Thymus (tissue), 11 donors: Measurements from ENCODE around the gene STK10. TPM values are rescaled to one million over a fixed set of nuclear protein-coding genes. Genes with fewer than 3 reads are reported as not detected.

ENCODE experiments used
- DNase-seq, 9 donors: peaks; one replicate each; pipeline ENCODE4 v3.0.0-alpha.2; 2013; ENCODE audit warnings: low spot score in 9 of 9, low read depth in 6 of 9, missing footprints in 1 of 9
- H3K27ac ChIP-seq, 2 donors: one replicate each; pipeline ENCODE4 v1.5.1; 2013; ENCODE audit warnings: control low read depth in 1 of 2, low read depth in 1 of 2, low read length in 1 of 2, mild to moderate bottlenecking in 1 of 2, moderate library complexity in 1 of 2
- H3K27me3 ChIP-seq, 2 donors: one replicate each; pipeline ENCODE4 v1.5.1; 2013; ENCODE audit warnings: low read length in 1 of 2; ENCODE audit not compliant: control insufficient read depth in 2 of 2, insufficient read depth in 1 of 2
- H3K36me3 ChIP-seq, 2 donors: one replicate each; pipeline ENCODE4 v1.5.1; 2013; ENCODE audit warnings: low read length in 1 of 2, mild to moderate bottlenecking in 1 of 2, moderate library complexity in 1 of 2; ENCODE audit not compliant: control insufficient read depth in 2 of 2, insufficient read depth in 2 of 2
- H3K4me1 ChIP-seq, 2 donors: one replicate each; pipeline ENCODE4 v1.5.1; 2013; ENCODE audit warnings: low read length in 2 of 2; ENCODE audit not compliant: control insufficient read depth in 2 of 2, insufficient read depth in 2 of 2
- H3K4me3 ChIP-seq, 2 donors: one replicate each; pipeline ENCODE4 v1.5.1; 2013; ENCODE audit warnings: low read length in 2 of 2, control low read depth in 1 of 2, mild to moderate bottlenecking in 1 of 2
- H3K9me3 ChIP-seq, 2 donors: one replicate each; pipeline ENCODE4 v1.5.1; 2013; ENCODE audit warnings: low read length in 1 of 2, mild to moderate bottlenecking in 1 of 2; ENCODE audit not compliant: control insufficient read depth in 2 of 2, insufficient read depth in 1 of 2
- WGBS: extraction: QIAGEN DNeasy Blood & Tissue Kit; methylation state at CpG from one replicate; pipeline ENCODE4 v1.1.7; 2013; 5-methylcytosine and 5-hydroxymethylcytosine counted together
- polyA plus RNA-seq: library from polyadenylated mRNA; stranded (reverse); fragments of 200-250 nt; gene quantifications from one replicate; pipeline ENCODE4 v1.2.3, GENCODE V29; 2013
- total RNA-seq: library from RNA; stranded (reverse); fragments of 120-200 nt; gene quantifications from one replicate; pipeline ENCODE4 v1.2.4, GENCODE V29; 2013
- donor health status: healthy.

STK10 gene
- total and polyA plus RNA-seq, 2 donors, result 22.0 to 44.9 TPM

DNA sequence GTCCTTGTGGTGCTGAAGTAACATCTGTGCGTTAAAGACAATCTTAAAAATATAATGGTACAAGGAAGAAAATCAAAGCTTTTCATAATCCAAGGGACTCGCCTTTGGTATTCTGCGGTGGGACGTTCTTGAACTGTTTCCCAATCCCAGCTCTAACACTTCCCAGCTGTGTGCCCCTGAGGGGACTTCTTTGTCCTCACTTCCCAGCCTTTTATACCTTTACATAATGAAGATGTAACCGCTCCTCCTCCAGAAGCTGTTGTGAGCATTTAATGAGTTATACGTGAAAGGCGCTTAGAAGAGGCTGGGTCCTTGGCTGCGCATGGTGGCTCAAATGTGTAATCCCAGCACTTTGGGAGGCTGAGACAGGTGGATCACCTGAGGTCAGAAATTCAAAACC, 16.9 kb downstream of the STK10 start:
- Histone ChIP-seq H3K27ac (no peak overlapping the region), H3K4me3 (no peak overlapping the region), H3K27me3 (no peaks in the 10 kb centered on the region), H3K36me3 (peaks cover 10 to 17% of the 10 kb centered on the region in 2 donors), H3K4me1 (peaks cover 11 to 43% of the 10 kb centered on the region in 2 donors), H3K9me3 (no peaks in the 10 kb centered on the region)
- DNase-seq, result no peak
- WGBS, result 91% methylated on average over 8 of the region's 8 CpGs

DNA sequence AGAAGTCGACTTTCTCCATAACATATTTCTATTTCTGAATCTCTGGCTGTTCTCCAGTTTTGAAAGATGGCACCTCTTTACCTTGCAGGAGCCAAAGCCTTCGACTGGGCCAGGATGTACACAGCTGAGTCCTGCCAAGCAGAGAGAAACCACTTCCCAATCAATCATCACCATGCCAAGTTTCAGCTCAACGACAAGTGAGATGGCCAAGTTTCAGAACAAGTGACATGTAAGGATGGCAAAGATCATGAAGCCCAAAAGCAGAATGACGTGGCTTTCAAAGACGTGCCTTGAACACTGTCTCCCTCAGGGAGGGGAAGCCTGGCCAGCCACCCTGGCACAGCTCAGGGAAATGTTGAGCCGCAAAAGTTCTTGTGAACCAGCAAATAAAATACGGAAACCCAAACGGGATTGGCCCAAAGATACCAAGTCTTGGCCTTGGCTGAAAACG, 17.7 kb downstream of the STK10 start:
- no peak for DNase-seq
- no peak overlapping the region for H3K4me3 ChIP-seq
- peaks cover 12 to 17% of the 10 kb centered on the region in 2 donors for H3K36me3 ChIP-seq
- H3K27me3 ChIP-seq, result no peaks in the 10 kb centered on the region
- 73% methylated on average over 9 of the region's 9 CpGs for WGBS
- peaks cover 10 to 43% of the 10 kb centered on the region in 2 donors for H3K4me1 ChIP-seq
- no peak overlapping the region for H3K27ac ChIP-seq
- H3K9me3 ChIP-seq, result no peaks in the 10 kb centered on the region

DNA sequence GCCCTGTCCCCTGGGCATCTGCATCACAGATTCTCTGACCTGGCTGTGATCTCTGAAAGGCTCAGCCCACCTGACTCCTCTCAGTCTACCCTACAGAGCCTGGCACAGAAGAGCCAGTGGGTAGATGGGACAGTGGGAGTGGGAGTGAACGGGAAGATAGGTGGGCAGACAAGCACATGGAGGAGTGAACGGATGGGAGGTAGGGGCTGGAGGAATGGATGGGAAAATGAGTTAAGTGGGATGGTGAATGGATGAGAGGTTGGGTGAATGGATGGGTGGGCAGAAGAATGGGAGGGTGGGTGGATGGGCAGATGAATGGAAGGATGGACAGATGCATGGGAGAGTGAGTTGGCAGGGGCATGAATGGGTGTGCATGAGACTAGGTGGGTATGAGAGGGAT, 18.8 kb downstream of the STK10 start:
- H3K36me3 ChIP-seq, result peaks cover 12 to 17% of the 10 kb centered on the region in 2 donors

DNA sequence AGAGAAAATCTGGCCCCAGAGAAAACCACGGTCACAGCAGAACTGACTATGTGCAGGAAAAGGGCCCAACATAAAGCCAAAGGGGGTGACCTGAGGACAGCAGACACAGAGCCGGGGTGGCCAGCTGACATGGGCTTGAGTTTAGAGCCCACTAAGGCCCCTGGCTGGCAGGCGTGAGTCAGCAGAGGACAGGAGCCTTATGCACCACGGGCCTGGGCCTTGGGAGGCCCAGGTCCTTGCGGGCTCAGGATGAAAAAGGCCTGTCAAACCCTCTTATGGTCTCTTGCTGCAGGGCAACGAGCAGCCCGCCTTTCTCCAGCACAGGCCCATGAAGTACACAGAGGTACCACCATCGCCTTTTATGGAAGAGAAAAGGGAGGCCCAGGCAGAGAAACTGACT, 19.7 kb downstream of the STK10 start:
- WGBS, result 88% methylated on average over 8 of the region's 8 CpGs
- no peak overlapping the region for H3K27ac ChIP-seq
- no peak for DNase-seq

More for the DNA sequence above, 18.8 kb downstream of the STK10 start:
- Histone ChIP-seq H3K9me3 (no peaks in the 10 kb centered on the region), H3K27ac (no peak overlapping the region), H3K4me3 (no peak overlapping the region), H3K27me3 (no peaks in the 10 kb centered on the region), H3K4me1 (peaks cover 13 to 44% of the 10 kb centered on the region in 2 donors)
- DNase-seq, result no peak
- 97% methylated on average over 2 of the region's 2 CpGs for WGBS

DNA sequence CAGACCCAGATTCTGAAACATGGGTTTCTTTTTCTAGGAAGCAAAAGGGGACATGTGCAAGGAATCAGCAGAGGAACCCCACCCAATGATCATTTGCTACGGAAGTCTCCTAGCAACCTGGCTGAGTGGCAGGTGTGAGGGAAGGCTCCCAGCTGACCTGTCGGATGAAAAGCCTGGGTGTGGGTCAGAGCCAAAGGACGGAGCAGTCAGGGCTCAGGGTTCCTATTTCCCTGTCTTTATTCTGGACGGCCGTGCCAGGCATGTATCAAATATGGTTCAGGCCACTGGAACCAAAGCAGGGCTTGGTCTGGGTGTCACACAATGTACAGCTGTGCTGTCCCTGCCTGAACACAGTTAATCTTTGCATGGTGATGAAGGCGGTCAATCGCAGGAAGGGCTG, 20.1 kb downstream of the STK10 start:
- 97% methylated on average over 7 of the region's 7 CpGs for WGBS
- no peak overlapping the region for H3K4me3 ChIP-seq
- H3K9me3 ChIP-seq, result no peaks in the 10 kb centered on the region
- H3K27ac ChIP-seq, result no peak overlapping the region
- H3K27me3 ChIP-seq, result no peaks in the 10 kb centered on the region
- DNase-seq, result no peak
- H3K4me1 ChIP-seq, result peaks cover 9 to 35% of the 10 kb centered on the region in 2 donors
- peaks cover 9 to 17% of the 10 kb centered on the region in 2 donors for H3K36me3 ChIP-seq

More for the DNA sequence above, 19.7 kb downstream of the STK10 start:
- no peak overlapping the region for H3K4me3 ChIP-seq
- H3K27me3 ChIP-seq, result no peaks in the 10 kb centered on the region
- H3K9me3 ChIP-seq, result no peaks in the 10 kb centered on the region
- peaks cover 9 to 15% of the 10 kb centered on the region in 2 donors for H3K36me3 ChIP-seq
- peaks cover 9 to 38% of the 10 kb centered on the region in 2 donors for H3K4me1 ChIP-seq

DNA sequence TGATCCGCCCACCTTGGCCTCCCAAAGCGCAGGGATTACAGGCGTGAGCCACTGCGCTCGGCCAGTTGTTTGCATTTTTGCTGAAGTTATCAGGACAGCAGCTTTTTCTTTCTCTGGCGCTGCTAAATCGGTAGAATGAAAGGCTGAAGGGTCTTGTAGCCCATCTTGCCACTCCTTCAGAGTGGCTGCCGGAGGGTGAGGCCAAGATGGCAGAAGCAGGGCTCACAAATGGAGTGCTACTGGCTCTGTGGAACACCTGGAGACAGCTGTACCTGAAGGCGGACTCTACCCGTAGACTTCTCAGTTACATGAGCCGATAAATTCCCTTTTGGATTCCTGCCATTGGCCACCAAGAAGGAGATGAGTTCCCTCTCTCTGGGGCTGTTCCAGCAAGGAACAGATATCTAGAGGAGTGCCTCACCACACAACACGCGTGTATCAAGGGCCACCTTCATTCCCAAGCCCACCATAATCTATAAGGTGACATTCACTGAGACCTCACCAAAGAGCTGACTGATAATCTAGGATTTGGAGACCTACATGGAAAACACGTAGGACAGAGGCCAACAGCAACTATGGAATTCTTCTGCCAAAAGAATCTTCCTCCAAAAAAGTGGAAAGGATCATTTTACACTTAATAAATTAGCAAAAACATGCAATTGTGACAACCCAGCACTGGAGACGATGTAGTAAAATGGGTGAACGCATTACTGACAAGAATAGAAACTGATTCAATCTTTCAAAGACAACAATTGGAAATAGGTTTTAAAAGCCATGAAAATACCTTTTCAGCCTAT, 21.8 kb downstream of the STK10 start:
- Histone ChIP-seq H3K27ac (no peak overlapping the region), H3K27me3 (no peaks in the 10 kb centered on the region), H3K4me1 (peaks cover 9 to 30% of the 10 kb centered on the region in 2 donors), H3K9me3 (no peaks in the 10 kb centered on the region), H3K36me3 (peaks cover 7 to 18% of the 10 kb centered on the region in 2 donors), H3K4me3 (no peak overlapping the region)
- WGBS, result 90% methylated on average over 16 of the region's 16 CpGs
- no peak for DNase-seq

DNA sequence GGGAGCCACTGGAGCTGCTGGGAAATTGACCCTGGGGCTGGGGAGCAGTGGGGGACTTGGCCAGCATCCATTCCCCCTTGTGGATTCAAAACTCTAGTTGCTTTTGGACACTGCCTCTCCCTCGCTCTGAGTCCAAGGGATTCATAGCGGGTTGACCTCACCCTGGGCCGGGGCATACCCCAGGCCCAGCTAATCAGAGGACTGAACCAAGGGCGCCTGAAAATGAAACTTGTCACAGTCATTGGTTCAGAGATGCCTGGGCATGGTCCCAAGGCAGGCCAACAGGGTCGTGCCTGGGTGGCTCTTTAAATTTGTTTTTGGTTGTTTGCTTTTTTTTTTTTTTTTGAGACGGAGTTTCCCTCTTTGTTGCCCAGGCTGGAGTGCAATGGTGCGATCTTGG, 22.6 kb downstream of the STK10 start:
- DNase-seq, result no peak
- Histone ChIP-seq H3K9me3 (no peaks in the 10 kb centered on the region), H3K4me1 (peaks cover 9 to 30% of the 10 kb centered on the region in 2 donors), H3K27me3 (no peaks in the 10 kb centered on the region), H3K4me3 (no peak overlapping the region), H3K27ac (peak overlapping the region in 1 of 2 donors; percentile 58), H3K36me3 (peaks cover 3 to 13% of the 10 kb centered on the region in 2 donors)
- 88% methylated on average over 7 of the region's 7 CpGs for WGBS

DNA sequence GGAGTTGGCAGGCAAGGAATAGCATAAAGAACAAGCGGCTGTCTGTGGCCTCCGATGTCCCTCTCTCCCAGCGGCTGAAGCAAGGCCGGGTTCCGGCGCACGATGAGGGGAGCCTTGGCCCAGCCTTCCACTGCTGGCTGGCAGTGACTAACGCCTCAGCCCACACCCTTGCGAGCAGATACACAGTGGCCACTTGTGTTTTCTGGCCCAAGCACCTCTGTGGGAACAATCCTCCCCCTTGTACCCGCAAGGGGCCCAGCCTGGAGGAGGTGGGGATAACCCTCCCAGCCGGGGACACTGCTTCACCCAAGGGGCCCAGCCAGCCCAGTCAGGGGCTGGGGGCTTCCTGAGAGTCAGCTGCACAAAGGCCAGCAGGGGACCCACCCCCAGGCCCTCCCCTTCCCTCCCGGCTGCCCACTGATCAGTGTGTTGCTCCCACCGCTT, 23.2 kb downstream of the STK10 start:
- DNase-seq, result no peak
- Histone ChIP-seq H3K9me3 (no peaks in the 10 kb centered on the region), H3K36me3 (peaks cover 3 to 11% of the 10 kb centered on the region in 2 donors), H3K27me3 (no peaks in the 10 kb centered on the region), H3K4me1 (peaks cover 9 to 30% of the 10 kb centered on the region in 2 donors), H3K4me3 (no peak overlapping the region), H3K27ac (peak overlapping the region in 1 of 2 donors; percentile 58)
- WGBS, result 94% methylated on average over 13 of the region's 13 CpGs

DNA sequence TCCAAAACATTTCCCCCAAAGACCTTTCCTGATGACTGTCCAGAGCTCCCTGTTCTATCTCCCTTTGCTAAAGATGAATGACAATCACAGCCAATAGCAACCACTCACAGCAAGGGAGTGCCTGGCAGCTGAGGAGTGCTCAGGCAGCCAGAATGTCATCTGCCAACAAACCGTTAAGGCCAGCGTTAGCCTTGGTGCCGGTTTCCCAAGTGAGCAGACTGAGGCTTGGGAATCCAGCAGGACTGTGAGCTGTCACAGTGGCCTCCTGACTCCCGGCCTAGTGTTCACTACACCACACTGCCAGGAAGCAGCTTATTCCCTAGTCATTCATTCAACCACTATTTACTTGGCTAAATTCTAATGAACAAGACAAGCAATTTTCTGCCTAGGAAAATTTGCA, 24.7 kb downstream of the STK10 start:
- no peak for DNase-seq
- Histone ChIP-seq H3K4me1 (peaks cover 9 to 23% of the 10 kb centered on the region in 2 donors), H3K4me3 (no peak overlapping the region), H3K27me3 (no peaks in the 10 kb centered on the region), H3K27ac (no peak overlapping the region), H3K9me3 (no peaks in the 10 kb centered on the region), H3K36me3 (peaks cover 3 to 14% of the 10 kb centered on the region in 2 donors)
- WGBS, result 94% methylated on average over 4 of the region's 4 CpGs
